ENCODE measurements around the gene MYL5. TPM values are rescaled to one million over a fixed set of nuclear protein-coding genes. Genes with fewer than 3 reads are reported as not detected.

The MYL5 gene
- total RNA-seq, 1 experiment from 2014 or later: 18.0 TPM

DNA sequence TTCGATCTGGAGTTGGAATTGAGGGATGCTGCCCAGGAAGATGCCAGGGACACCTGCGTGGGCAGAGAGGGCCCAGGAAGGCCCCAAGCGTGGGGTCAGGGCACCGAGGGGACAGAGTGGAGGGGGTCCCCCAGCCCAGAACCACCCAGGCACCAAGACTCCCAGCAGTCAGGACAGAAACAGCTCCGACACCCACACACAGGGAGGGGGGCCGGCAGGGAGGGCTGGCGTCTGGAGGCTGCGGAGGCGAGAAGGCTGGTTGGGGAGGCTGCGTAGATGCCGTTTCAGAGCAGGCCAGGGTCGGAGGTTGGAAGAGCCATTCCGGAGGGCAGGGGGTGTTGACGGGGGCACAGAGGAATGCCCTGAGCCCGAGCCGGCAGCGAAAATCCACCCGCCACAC is 23.9 kb upstream of the MYL5 start:
- no peak overlapping the region for H2BK120ac ChIP-seq (ENCODE audit: low read depth, low read length, poor library complexity, severe bottlenecking)
- no peak overlapping the region for H2BK15ac ChIP-seq (ENCODE audit: low read depth, low read length)
- H2BK20ac ChIP-seq (ENCODE audit: low read depth, low read length, poor library complexity, severe bottlenecking): no peak overlapping the region
- H4K91ac ChIP-seq (ENCODE audit: insufficient read length, low read depth, low read length): no peak overlapping the region
- H2AFZ ChIP-seq (ENCODE audit: low read length): no peak overlapping the region
- H3K56ac ChIP-seq (ENCODE audit: insufficient read length, low read depth, low read length): no peak overlapping the region
- H3K14ac ChIP-seq (ENCODE audit: insufficient read depth, low read length): no peak overlapping the region
- H3K9me3 ChIP-seq (ENCODE audit: control insufficient read depth, low read depth, low read length): no peaks in the 10 kb centered on the region
- no peak overlapping the region for H2BK5ac ChIP-seq (ENCODE audit: insufficient read length, low read length)
- no peaks in the 10 kb centered on the region for H4K20me1 ChIP-seq (ENCODE audit: control insufficient read depth, insufficient read depth, insufficient read length)
- DNase-seq: no peak
- no peak overlapping the region for H2BK12ac ChIP-seq (ENCODE audit: insufficient read length, low read depth, low read length)
- no peaks in the 10 kb centered on the region for H3K27me3 ChIP-seq (ENCODE audit: insufficient read depth, low read length)
- H3K4me1 Mint-ChIP-seq: peaks cover 5 to 25% of the 10 kb centered on the region in 2 experiments; a peak in 3 of 4 replicates
- no peak overlapping the region for H3K27ac Mint-ChIP-seq
- H4K5ac ChIP-seq (ENCODE audit: insufficient read length, low read depth, low read length): no peak overlapping the region
- no peak overlapping the region for H3K9ac ChIP-seq (ENCODE audit: extremely low read depth, insufficient read length, low read length)
- H3K4me3 Mint-ChIP-seq: no peak overlapping the region
- H3K4me2 ChIP-seq (ENCODE audit: insufficient read depth, insufficient read length, low read length): no peak overlapping the region
- H3K36me3 Mint-ChIP-seq (ENCODE audit: insufficient read depth in 1 of 3, low read depth in 3 of 3): no peaks in the 10 kb centered on the region
- H3K27me3 Mint-ChIP-seq (ENCODE audit: low read depth): peaks cover 3% of the 10 kb centered on the region
- no peaks in the 10 kb centered on the region for H3K79me2 ChIP-seq (ENCODE audit: insufficient read depth, low read length)
- no peak overlapping the region for H3K18ac ChIP-seq (ENCODE audit: insufficient read length, low read depth, low read length)
- H2AK5ac ChIP-seq (ENCODE audit: insufficient read length, low read length): no peak overlapping the region
- H4K8ac ChIP-seq (replicated peaks; ENCODE audit: insufficient read length, low read depth, low read length): no peak overlapping the region
- H3K4me1 ChIP-seq (ENCODE audit: insufficient read depth, low read length): no peaks in the 10 kb centered on the region
- no peak overlapping the region for H3K4ac ChIP-seq (ENCODE audit: low read depth, low read length)
- no peak overlapping the region for H3K27ac ChIP-seq (ENCODE audit: insufficient read length, low read depth, low read length)
- no peaks in the 10 kb centered on the region; a peak in 2 of 5 replicates for H3K9me3 Mint-ChIP-seq
- H3T11ph ChIP-seq (ENCODE audit: low read length): no peak overlapping the region
- TF ChIP-seq, protein P1, sequence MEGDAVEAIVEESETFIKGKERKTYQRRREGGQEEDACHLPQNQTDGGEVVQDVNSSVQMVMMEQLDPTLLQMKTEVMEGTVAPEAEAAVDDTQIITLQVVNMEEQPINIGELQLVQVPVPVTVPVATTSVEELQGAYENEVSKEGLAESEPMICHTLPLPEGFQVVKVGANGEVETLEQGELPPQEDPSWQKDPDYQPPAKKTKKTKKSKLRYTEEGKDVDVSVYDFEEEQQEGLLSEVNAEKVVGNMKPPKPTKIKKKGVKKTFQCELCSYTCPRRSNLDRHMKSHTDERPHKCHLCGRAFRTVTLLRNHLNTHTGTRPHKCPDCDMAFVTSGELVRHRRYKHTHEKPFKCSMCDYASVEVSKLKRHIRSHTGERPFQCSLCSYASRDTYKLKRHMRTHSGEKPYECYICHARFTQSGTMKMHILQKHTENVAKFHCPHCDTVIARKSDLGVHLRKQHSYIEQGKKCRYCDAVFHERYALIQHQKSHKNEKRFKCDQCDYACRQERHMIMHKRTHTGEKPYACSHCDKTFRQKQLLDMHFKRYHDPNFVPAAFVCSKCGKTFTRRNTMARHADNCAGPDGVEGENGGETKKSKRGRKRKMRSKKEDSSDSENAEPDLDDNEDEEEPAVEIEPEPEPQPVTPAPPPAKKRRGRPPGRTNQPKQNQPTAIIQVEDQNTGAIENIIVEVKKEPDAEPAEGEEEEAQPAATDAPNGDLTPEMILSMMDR (conservative IDR thresholded peaks at IDR 0.05): no peak
- no peaks in the 10 kb centered on the region for H3K23me2 ChIP-seq (ENCODE audit: insufficient read length, low read depth, low read length, poor library complexity, severe bottlenecking)
- no peaks in the 10 kb centered on the region for H3K79me1 ChIP-seq (ENCODE audit: insufficient read depth, low read depth, low read length, poor library complexity, severe bottlenecking)
- no peak overlapping the region for H3K23ac ChIP-seq (ENCODE audit: insufficient read length, low read depth, low read length)
- WGBS (ENCODE audit: extremely low coverage, insufficient read length, low lambda C conversion rate): no CpG with 5 or more reads among the region's 18 CpGs

Data from H9 (cell line).